ENCODE results near the gene MKX. TPM values are rescaled to one million over a fixed set of nuclear protein-coding genes. Genes with fewer than 3 reads are reported as not detected.

Gene MKX
- total RNA-seq, 1 experiment from 2014 or later: 27.5 TPM

GRCh38 chr10:27698961-27699360, 46.7 kb downstream of the MKX start:
- intact Hi-C loops (cut with micrococcal nuclease): no loop called here
- TF ChIP-seq CEBPB (IDR thresholded peaks at IDR 0.05; ENCODE audit: low read depth) (no peak), EZH2 (IDR thresholded peaks at IDR 0.05) (no peak), FOSL1 (IDR thresholded peaks at IDR 0.05; ENCODE audit: low read depth) (no peak)
- TF ChIP-seq, protein P1, sequence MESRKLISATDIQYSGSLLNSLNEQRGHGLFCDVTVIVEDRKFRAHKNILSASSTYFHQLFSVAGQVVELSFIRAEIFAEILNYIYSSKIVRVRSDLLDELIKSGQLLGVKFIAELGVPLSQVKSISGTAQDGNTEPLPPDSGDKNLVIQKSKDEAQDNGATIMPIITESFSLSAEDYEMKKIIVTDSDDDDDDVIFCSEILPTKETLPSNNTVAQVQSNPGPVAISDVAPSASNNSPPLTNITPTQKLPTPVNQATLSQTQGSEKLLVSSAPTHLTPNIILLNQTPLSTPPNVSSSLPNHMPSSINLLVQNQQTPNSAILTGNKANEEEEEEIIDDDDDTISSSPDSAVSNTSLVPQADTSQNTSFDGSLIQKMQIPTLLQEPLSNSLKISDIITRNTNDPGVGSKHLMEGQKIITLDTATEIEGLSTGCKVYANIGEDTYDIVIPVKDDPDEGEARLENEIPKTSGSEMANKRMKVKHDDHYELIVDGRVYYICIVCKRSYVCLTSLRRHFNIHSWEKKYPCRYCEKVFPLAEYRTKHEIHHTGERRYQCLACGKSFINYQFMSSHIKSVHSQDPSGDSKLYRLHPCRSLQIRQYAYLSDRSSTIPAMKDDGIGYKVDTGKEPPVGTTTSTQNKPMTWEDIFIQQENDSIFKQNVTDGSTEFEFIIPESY (IDR thresholded peaks at IDR 0.05; ENCODE audit: extremely low read depth, insufficient replicate concordance, low read length): no peak
- RAD21 ChIA-PET (ENCODE audit: low non-redundant PET in 1 of 2, low total read pairs in 2 of 2, uncharacterized antibody in 2 of 2, unreplicated experiment in 2 of 2): no interaction called here
- Histone ChIP-seq H2AFZ (ENCODE audit: low read depth, low read length, poor library complexity, severe bottlenecking) (no peak overlapping the region), H3K4me2 (ENCODE audit: low read length) (no peak overlapping the region), H3K79me2 (ENCODE audit: insufficient read depth, low read length) (peaks cover 17% of the 10 kb centered on the region; the same call in 1 of the 2 replicates), H4K20me1 (ENCODE audit: insufficient read depth) (no peaks in the 10 kb centered on the region), H3K27me3 (ENCODE audit: insufficient read depth, low read length) (no peaks in the 10 kb centered on the region), H3K36me3 (ENCODE audit: control insufficient read depth in 1 of 2, insufficient read depth in 2 of 2, low read length in 2 of 2) (no peaks in the 10 kb centered on the region), H3K4me3 (replicated peaks in 1 of 2; ENCODE audit: low read depth in 1 of 2, low read length in 2 of 2) (no peak overlapping the region), H3K4me1 (ENCODE audit: control insufficient read depth in 1 of 2, insufficient read depth in 2 of 2, low read length in 2 of 2) (no peaks in the 10 kb centered on the region), H3K9me2 (ENCODE audit: insufficient read depth) (no peaks in the 10 kb centered on the region), H3K9ac (ENCODE audit: low read length) (no peak overlapping the region), H3K27ac (ENCODE audit: low read depth, low read length) (no peak overlapping the region), H3K9me3 (ENCODE audit: control insufficient read depth in 1 of 2, insufficient read depth in 1 of 2, low read depth in 1 of 2, low read length in 2 of 2) (no peaks in the 10 kb centered on the region)
- ATAC-seq (no peak), DNase-seq (ENCODE audit: low read depth, low spot score) (no peak)
- POLR2A ChIA-PET: no interaction called here
- CTCF ChIA-PET: no interaction called here
- BruUV-seq (replicated peaks): no TSS peak

DNA sequence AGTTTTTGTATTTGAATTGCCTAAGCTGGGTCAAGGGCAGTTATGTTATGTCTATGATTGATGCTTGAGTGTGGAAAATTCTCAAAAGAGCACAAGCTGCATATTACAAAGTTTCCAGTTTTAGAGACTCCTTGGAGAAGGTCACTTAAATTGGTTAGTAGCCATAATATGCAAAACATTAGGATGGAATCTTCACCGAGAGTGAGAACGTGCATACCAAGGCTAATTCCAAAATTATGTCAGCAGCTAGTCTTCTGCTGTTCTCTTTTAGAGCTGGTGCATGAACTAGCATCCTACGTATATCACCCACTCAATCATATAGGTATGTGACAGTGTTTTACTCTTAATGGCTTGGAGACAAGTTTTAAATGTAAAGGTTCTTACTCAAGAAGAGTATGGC, 49.2 kb downstream of the MKX start:
- ATAC-seq (no peak), DNase-seq (ENCODE audit: low read depth, low spot score) (no peak)
- BruUV-seq (replicated peaks): no TSS peak
- ChIA-PET CTCF (interaction anchor here (1.0 kb wide), 1 partner anchor 15 kb away, joined by 3 read pairs; no protein-coding TSS in a partner anchor), RAD21 (ENCODE audit: low non-redundant PET in 1 of 2, low total read pairs in 2 of 2, uncharacterized antibody in 2 of 2, unreplicated experiment in 2 of 2) (no interaction called here), POLR2A (no interaction called here)
- H3K4me3 ChIP-seq (replicated peaks in 1 of 2; ENCODE audit: low read depth in 1 of 2, low read length in 2 of 2): no peak overlapping the region
- no peaks in the 10 kb centered on the region for H3K4me1 ChIP-seq (ENCODE audit: control insufficient read depth in 1 of 2, insufficient read depth in 2 of 2, low read length in 2 of 2)
- H3K27ac ChIP-seq (ENCODE audit: low read depth, low read length): no peak overlapping the region
- no peaks in the 10 kb centered on the region for H4K20me1 ChIP-seq (ENCODE audit: insufficient read depth)
- no peaks in the 10 kb centered on the region for H3K36me3 ChIP-seq (ENCODE audit: control insufficient read depth in 1 of 2, insufficient read depth in 2 of 2, low read length in 2 of 2)
- no peak overlapping the region for H2AFZ ChIP-seq (ENCODE audit: low read depth, low read length, poor library complexity, severe bottlenecking)
- H3K79me2 ChIP-seq (ENCODE audit: insufficient read depth, low read length): peaks cover 17% of the 10 kb centered on the region
- H3K4me2 ChIP-seq (ENCODE audit: low read length): no peak overlapping the region
- no peak overlapping the region for H3K9ac ChIP-seq (ENCODE audit: low read length)
- H3K9me3 ChIP-seq (ENCODE audit: control insufficient read depth in 1 of 2, insufficient read depth in 1 of 2, low read depth in 1 of 2, low read length in 2 of 2): no peaks in the 10 kb centered on the region
- H3K9me2 ChIP-seq (ENCODE audit: insufficient read depth): no peaks in the 10 kb centered on the region
- intact Hi-C loops (cut with micrococcal nuclease): no loop called here
- no peaks in the 10 kb centered on the region for H3K27me3 ChIP-seq (ENCODE audit: insufficient read depth, low read length)
- no peak for TF ChIP-seq ELF1 (IDR thresholded peaks at IDR 0.05; ENCODE audit: borderline replicate concordance, low read depth)
- no peak for TF ChIP-seq ZNF274 (IDR thresholded peaks at IDR 0.05; ENCODE audit: low read depth, low read length)
- TF ChIP-seq ZFX (IDR thresholded peaks at IDR 0.05): no peak
- no peak for TF ChIP-seq MAX (IDR thresholded peaks at IDR 0.05)
- TF ChIP-seq YY1 (IDR thresholded peaks at IDR 0.05; ENCODE audit: extremely low read depth, insufficient replicate concordance, low read depth, low read length): no peak
- no peak for TF ChIP-seq SRF (IDR thresholded peaks at IDR 0.05; ENCODE audit: low read depth)
- TF ChIP-seq, protein P1 (IDR thresholded peaks at IDR 0.05; ENCODE audit: extremely low read depth, insufficient replicate concordance, low read length): no peak
- TF ChIP-seq REST (IDR thresholded peaks at IDR 0.05; ENCODE audit: low read depth): no peak
- no peak for TF ChIP-seq SIN3A (IDR thresholded peaks at IDR 0.05; ENCODE audit: low read depth)
- no peak for TF ChIP-seq CEBPB (IDR thresholded peaks at IDR 0.05; ENCODE audit: low read depth)
